Measurements from ENCODE around the gene FUT1. TPM values are rescaled to one million over a fixed set of nuclear protein-coding genes. Genes with fewer than 3 reads are reported as not detected.

The FUT1 gene
- total and polyA plus RNA-seq, 9 of the 15 experiments (the other 6 are each of a cell fraction or from before 2014, with no cell fraction given), result 2.3 to 18.5 (median 8.8) TPM

DNA sequence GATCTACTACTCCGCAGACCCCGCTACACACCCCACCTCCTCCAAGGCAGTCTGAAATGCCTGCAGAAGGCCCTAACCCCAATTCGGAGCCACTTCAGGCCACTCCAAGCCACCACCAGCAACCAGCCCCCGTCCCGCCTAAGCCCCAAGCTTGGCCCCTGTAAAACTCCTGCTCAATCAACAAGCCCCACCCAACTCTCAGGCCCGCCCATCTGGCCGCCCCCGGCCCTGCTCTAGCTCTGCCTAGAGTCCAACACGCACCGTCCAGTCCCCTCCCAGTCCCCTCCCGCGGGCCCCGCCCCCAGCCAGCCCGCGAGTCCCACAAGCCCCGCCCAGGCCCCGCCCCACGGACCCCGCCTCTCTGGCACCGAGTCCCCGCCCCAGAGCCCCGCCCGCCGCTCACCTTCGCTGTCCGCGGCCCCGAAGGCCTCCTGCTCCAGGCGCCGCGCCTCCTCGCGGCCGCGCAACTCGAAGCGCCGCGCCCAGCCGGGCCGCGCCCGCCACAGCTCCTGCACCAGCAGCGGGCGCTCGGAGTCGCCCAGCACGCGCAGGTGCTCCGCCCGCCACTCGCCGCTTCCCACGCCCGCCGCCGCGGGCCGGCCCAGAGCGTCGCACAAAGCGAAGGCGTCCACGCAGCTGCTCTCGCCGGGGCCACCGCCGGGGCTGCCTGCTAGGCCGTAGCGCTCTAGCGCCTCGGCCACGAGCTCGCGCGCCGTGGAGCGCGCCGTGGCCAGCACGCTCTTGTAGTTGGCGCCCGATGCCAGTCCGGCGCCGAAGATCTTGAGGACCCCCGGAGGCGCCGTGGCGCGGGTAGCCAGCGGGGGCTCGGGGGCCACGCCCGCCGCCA lies 13.7 kb downstream of the FUT1 start (continued):
- TF ChIP-seq, protein P1, sequence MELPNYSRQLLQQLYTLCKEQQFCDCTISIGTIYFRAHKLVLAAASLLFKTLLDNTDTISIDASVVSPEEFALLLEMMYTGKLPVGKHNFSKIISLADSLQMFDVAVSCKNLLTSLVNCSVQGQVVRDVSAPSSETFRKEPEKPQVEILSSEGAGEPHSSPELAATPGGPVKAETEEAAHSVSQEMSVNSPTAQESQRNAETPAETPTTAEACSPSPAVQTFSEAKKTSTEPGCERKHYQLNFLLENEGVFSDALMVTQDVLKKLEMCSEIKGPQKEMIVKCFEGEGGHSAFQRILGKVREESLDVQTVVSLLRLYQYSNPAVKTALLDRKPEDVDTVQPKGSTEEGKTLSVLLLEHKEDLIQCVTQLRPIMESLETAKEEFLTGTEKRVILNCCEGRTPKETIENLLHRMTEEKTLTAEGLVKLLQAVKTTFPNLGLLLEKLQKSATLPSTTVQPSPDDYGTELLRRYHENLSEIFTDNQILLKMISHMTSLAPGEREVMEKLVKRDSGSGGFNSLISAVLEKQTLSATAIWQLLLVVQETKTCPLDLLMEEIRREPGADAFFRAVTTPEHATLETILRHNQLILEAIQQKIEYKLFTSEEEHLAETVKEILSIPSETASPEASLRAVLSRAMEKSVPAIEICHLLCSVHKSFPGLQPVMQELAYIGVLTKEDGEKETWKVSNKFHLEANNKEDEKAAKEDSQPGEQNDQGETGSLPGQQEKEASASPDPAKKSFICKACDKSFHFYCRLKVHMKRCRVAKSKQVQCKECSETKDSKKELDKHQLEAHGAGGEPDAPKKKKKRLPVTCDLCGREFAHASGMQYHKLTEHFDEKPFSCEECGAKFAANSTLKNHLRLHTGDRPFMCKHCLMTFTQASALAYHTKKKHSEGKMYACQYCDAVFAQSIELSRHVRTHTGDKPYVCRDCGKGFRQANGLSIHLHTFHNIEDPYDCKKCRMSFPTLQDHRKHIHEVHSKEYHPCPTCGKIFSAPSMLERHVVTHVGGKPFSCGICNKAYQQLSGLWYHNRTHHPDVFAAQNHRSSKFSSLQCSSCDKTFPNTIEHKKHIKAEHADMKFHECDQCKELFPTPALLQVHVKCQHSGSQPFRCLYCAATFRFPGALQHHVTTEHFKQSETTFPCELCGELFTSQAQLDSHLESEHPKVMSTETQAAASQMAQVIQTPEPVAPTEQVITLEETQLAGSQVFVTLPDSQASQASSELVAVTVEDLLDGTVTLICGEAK (IDR thresholded peaks at IDR 0.05), result peak; percentile 10; the same call in 1 of the 2 replicates
- TF ChIP-seq, protein P1 (CRISPR knock-in tag; IDR thresholded peaks at IDR 0.05), result no peak
- TF ChIP-seq, protein P2, sequence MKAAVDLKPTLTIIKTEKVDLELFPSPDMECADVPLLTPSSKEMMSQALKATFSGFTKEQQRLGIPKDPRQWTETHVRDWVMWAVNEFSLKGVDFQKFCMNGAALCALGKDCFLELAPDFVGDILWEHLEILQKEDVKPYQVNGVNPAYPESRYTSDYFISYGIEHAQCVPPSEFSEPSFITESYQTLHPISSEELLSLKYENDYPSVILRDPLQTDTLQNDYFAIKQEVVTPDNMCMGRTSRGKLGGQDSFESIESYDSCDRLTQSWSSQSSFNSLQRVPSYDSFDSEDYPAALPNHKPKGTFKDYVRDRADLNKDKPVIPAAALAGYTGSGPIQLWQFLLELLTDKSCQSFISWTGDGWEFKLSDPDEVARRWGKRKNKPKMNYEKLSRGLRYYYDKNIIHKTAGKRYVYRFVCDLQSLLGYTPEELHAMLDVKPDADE (conservative IDR thresholded peaks at IDR 0.05; ENCODE audit: control insufficient read depth, low read depth, low read length), result peak; percentile 75
- TF ChIP-seq, protein P3, sequence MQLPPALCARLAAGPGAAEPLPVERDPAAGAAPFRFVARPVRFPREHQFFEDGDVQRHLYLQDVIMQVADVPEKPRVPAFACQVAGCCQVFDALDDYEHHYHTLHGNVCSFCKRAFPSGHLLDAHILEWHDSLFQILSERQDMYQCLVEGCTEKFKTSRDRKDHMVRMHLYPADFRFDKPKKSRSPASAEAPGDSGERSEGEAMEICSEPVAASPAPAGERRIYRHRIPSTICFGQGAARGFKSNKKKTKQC (CRISPR knock-in tag; IDR thresholded peaks at IDR 0.05), result peak; percentile 51; the same call in 1 of the 2 replicates
- TF ChIP-seq ZNF589 (CRISPR knock-in tag; IDR thresholded peaks at IDR 0.05; ENCODE audit: low read depth), result peak; percentile 47; the same call in 1 of the 2 replicates
- TF ChIP-seq, protein P4, sequence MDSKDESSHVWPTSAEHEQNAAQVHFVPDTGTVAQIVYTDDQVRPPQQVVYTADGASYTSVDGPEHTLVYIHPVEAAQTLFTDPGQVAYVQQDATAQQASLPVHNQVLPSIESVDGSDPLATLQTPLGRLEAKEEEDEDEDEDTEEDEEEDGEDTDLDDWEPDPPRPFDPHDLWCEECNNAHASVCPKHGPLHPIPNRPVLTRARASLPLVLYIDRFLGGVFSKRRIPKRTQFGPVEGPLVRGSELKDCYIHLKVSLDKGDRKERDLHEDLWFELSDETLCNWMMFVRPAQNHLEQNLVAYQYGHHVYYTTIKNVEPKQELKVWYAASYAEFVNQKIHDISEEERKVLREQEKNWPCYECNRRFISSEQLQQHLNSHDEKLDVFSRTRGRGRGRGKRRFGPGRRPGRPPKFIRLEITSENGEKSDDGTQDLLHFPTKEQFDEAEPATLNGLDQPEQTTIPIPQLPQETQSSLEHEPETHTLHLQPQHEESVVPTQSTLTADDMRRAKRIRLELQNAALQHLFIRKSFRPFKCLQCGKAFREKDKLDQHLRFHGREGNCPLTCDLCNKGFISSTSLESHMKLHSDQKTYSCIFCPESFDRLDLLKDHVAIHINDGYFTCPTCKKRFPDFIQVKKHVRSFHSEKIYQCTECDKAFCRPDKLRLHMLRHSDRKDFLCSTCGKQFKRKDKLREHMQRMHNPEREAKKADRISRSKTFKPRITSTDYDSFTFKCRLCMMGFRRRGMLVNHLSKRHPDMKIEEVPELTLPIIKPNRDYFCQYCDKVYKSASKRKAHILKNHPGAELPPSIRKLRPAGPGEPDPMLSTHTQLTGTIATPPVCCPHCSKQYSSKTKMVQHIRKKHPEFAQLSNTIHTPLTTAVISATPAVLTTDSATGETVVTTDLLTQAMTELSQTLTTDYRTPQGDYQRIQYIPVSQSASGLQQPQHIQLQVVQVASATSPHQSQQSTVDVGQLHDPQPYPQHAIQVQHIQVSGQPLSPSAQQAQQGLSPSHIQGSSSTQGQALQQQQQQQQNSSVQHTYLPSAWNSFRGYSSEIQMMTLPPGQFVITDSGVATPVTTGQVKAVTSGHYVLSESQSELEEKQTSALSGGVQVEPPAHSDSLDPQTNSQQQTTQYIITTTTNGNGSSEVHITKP (IDR thresholded peaks at IDR 0.05; ENCODE audit: partially characterized antibody), result peak; percentile 38
- TF ChIP-seq CHCHD3 (CRISPR knock-in tag; IDR thresholded peaks at IDR 0.05), result no peak
- TF ChIP-seq ZNF668 (CRISPR knock-in tag; IDR thresholded peaks at IDR 0.05), result peak; percentile 70; the same call in 1 of the 2 replicates
- TF ChIP-seq MXI1 (IDR thresholded peaks at IDR 0.05; ENCODE audit: low read depth, low read length), result peak; percentile 29; the same call in 1 of the 2 replicates
- 0 out of 2 replicates have a peak, but pooled peaks have one; percentile 14 for TF ChIP-seq GATAD2A (IDR thresholded peaks at IDR 0.05)
- no peak for TF ChIP-seq KAT8 (IDR thresholded peaks at IDR 0.05; ENCODE audit: low read depth)

Measured in K562 (cell line).